NCI-H345 treated with DMSO at 0.1 percent for 48 hours (cell line): ENCODE data around the gene FAM131B.

ENCODE experiments used
- DNase-seq: peaks from one replicate; lab custom pipeline; 2025; ENCODE audit not compliant: unreplicated experiment; lab: John Stamatoyannopoulos, UW

The FAM131B gene

DNA sequence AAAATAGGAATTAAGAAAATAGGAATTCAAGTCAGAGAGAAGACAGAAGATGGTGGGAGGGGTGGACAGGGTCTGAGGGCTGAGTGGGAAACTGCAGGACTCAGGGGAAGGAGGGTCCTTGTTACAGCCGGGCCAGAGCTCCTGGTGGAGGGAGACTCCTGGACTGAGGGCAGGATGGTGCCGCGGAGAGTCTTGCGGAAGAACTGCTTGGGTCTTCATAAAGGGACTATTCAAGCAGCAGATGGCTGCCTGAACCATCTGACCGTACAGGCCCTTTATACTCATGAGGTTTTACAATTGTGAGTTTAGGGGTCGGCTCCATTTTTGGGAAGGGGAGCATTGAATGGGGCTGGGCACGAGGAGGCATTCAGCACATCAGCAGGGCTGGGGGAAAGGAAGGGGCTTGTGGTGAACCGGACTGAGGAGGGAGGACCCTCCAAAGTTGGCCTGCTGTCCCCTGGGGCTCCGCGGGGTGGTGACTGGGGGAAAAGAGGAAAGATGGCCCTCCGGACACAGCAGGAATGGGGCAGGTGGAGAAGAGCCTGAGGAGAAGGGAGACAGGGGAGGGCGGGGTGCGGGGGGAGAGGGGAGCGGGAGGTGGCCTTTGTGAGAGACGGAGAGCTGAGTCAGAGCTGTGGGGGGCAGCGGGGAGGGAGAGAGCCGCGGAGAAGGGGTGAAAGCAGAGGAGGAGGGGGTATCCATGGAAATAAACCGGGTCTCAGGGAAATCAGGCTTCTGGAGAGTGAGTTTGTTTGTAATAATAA is 1.5 kb downstream of the FAM131B start:
- peak; percentile 36 for DNase-seq

DNA sequence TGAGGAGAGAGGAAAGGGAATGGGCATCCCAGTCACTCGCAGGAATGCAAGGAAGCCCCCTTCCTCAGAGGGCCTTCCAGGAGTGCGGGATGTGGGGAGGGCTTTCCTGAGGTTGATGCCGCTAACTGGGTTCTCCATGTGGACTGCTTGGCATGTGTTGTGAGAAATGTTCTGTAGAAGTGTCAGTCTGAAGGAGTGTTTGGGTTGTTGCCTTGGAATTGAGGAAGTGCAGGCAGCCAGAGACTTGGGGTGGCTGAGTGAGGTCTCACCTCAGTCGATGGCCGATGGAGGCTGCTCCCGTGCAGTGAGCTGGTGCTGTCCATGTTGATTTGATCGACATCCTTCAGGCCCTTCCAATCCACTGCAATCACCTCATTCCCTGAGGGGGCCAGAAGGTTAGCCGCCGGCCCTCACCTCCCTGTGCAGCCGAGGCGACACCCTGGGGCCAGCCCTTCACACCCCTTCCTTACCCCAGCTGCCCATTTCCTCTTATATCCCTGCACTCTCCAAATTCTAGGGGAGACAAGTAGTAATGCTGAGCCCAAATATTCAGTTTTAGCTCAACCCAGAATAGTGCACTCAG is 2.7 kb downstream of the FAM131B start:
- DNase-seq, result no peak

DNA sequence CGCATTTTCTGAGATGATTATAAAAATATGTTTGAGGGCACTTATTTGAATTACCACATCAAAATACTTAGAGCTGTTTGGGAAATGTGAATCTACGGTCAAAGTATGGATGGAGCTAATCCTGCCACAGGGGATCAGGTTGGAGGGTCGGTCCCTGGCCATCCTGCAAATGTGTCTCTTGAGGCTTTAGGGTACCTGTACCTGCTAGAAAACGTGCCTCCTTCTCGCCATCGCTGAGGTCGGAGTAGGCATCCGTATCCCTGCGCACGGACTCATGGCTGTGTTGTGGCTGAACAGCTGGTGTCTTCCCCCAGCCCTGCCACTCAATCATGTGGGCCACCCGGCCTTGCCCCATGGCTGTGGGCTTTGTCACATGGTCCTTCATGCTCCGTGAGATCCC is 3.9 kb downstream of the FAM131B start:
- DNase-seq, result no peak

DNA sequence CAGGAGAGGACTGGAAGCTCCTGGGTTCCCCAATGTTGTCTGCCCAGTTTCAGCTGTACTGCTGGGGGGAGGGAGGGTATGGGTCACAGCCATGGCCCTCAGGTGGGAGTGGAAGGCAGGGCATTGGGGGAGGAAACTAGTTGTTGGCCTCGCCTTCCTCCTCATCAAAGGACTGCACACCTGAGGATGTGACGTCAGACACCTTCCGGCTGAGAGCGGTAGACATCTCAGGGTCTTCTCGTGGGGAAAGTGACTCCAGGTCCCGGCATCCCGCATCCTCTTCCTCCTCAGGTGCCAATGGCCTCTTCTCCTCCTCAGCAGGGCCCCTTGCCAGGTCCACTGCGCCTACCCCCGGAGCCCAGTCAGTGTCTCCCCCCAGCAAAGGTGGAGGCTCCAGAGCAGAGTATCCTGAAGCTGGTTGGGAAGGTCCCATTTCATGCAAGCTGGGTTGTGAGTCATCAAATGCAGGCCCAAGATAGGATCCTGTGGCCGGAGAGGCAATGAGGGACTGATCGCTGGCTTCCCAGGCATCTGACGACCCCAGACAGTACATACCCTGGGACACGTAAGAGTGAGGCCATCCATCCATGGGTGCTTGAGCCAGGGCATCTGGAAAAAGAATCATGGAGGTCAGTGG is 6.0 kb downstream of the FAM131B start:
- DNase-seq, result no peak

DNA sequence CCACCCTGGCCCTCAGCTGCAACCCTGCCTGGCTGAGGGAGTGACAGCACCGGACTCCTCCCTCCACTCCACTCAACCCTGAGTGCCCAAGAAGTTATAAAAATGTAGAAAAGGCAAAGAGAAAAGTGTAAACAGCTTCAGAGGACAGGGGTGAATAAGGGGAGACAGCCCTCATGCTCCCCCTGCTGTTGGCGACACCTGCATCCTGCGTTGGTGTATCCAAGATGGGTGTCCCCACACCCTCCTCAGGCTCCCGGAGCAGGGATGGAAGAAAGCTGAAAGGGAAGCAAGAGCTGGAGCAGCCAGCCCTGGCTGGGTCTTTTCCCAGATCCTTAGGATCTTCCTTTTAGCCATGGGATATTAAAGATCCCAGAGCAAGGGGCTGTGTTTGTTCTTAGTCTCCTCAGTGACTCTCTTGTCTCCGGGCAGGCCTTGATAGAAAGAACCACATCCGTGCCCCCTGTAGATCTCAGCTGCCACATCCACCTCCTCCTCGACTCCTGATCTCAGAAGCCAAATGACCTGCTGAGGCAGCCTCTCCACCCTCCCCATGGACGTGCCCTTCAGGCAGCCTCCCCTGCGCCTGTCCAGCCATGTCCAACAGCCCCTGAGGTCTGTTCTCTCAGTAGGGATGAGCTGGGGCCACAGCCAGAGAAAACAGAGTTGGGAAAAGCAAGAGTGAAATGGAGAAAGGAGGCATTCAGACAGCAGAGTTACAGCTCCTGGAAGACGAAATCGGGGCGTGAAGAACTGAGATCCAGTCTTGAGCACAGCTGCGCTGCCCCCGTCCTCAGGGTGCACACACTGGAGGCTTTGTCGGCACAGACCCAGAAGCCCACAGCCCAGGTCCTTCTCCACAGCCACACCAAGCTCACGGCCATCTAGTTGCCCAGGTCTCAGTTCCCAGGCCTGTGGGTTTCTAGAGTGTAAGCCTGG is 6.8 kb downstream of the FAM131B start:
- no peak for DNase-seq

DNA sequence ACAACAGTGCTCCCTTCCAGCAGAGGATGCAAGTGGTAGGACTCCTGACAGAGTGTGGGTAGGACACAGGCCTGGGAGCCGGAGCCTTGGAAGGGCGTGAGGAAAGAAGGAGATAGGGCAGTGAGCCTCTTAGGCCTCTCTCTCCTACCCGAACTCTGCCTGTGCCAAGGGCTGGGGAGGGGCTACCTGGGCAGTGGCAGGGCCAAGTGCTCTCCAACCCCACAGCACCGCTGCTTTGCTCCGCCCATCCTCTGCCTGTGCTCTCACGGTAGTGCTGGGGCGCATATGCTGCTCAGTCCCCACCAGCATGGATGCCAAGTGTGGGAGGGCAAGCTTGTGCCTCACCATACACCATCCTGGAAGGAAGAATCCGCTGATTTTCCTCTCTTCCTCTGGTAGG is 7.5 kb downstream of the FAM131B start:
- DNase-seq, result no peak

DNA sequence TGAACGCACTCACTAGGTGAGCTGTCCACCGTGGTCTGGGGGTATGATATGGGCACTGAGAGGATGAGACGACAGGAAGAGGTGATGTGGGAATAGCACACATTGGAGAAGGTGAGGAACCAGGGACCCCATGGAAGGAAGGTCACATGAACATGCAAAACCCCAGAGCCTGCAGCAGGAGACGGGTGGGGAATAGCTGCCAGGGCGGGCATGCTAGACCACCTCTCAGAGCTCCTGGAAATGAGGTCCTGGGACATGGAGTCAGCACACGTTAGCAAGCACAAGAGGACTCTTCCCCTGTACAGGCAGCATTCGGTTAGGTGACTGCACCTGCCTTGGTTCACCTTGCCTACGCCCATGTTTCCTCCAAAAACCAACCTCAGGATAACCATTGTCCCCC is 8.1 kb downstream of the FAM131B start:
- no peak for DNase-seq

DNA sequence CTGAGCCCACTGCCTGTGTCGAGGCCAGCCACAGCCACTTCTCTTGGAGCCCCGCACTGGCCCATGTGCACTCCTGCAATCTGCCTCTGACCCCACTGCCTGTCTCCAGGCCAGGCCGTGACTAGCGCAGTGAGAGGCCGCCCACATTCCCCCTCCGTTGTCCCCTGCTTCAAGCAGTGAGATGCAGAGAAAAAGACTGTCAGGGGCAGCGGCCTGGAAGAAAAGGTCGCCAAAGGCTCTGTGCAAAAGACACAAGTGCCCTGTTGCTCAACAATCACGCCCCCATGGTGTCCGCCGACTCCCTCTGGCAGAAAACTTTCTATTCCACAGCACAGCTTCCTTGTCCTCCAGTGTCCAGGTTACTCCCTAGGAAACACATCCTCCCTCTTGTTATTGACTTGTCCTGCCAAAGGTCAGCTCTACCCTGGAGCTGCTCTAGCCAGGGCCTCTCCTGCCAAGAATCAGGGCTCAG is 9.9 kb downstream of the FAM131B start:
- DNase-seq, result no peak

DNA sequence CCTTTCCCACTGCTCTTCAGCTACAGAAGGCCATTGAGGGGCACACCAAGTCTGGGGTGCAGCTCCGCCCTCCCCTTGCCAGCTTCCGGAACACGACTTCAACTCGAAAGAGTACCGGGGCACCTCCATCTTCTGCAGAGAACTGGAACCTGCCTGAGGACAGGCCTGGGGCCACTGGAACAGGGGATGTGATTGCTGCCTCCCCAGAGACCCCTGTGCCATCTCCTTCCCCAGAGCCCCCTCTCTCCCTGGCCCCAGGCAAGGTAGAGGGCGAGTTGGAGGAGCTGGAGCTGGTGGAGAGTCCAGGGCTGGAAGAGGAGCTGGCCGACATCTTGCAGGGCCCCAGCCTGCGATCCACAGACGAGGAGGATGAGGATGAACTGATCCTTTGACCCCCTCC is 10.9 kb downstream of the FAM131B start:
- no peak for DNase-seq

DNA sequence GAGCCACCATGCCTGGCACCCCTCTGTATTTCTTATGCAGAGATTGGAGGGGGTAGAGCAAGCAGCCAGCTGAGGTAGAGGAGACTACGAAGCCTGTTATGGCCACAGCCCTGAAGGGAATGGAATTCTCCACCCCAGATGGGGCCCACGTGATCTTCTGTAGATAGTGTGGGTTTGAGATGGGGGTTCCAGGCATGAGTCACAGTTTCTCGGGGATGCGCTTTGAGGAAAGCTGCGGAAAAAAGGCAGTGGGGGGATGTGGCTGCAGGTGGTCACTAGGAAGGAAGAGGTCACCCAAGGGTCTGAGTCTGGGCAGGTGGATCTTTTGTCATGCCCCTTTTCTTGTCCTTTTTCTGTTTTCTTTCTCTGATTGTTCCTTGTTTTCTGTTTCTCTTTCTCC is 11.5 kb downstream of the FAM131B start:
- no peak for DNase-seq

DNA sequence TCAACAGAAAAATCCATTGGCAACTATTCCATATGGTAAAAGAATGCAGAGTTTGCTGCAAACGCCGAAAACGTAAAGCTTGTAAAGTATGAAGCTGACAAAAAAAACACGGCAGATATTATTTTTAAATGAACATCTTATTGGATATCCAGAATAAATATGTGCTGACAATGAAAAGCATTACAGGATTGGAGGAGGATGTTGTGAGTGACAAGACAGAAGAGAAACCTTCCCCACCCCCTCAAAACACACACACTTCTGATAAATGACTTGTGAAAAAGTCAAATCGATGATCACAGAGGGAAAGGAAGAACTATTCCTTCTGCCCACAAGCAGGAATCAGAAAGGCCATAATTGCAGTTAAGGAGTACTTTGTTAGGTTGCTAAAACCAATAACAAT is 14.6 kb downstream of the FAM131B start:
- no peak for DNase-seq

DNA sequence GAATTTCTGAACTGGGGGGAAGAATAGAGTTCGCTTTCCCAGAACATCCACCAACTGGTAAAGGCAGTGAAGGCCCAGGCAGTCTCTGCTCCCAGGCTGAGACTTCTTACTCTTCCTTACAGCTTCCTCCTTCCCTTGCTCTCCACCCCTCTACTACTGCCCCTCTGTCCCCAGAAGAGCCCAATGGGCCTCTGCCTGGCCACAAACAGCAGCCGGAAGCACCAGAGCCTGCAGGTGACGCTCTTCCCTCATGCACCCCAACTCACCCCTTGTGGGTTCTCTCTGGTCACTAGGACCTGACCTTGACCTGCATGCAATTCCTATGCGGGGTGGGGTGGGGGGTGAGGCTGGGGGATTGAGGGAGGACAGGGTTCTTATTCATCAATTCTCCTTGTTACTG is 16.5 kb downstream of the FAM131B start:
- no peak for DNase-seq

DNA sequence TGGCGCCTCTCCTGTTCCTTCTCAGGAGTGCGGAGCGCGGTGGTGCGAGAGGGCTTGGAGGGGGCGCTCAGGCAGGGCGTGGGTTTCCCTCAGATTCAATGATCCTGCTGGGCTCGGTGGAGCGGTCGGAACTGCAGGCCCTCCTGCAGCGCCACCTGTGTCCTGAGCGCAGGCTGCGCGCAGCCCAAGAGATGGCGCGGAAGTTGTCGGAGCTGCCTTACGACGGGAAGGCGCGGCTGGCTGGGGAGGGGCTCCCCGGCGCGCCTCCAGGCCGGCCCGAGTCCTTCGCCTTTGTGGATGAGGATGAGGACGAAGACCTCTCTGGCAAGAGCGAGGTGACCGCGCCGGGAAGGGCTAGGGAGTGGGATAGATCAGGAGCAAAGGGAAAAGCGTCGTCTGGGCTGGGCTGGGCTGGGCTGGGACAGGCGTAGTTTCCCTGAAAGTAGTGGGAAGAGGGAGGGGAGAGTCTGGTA is 17.0 kb downstream of the FAM131B start:
- DNase-seq, result no peak

DNA sequence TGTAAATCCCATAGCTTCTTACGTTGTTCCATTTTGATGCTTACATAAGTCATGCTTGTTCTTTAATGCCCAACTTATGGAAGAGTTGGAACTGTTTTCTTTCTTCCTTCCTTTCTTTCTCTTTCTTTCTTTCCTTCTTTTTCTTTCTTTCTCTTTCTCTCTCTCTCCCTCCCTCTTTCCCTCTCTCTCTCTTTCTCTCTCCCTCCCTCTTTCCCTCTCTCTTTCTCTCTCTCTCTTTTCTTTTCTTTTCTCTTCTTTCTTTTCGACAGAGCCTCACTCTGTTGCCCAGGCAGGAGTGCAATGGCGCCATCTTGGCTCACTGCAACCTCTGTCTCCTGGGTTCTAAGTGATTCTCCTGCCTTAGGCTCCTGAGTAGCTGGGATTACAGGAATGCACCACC is 18.9 kb downstream of the FAM131B start:
- DNase-seq, result no peak

DNA sequence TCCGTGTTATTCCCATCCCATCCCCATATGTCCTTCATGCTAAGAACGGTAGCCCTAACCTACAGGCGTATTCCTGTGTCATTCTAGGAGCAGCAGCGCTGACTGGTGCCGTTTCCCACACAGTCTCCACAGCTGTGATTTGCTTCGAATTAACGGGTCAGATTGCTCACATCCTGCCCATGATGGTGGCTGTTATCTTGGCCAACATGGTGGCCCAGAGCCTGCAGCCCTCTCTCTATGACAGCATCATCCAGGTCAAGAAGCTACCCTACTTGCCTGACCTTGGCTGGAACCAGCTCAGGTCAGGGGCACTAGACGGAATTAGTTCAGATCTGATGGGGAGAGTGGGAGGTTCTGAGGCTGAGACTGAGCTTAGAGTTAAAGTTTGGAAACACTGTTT is 20.7 kb downstream of the FAM131B start:
- no peak for DNase-seq

DNA sequence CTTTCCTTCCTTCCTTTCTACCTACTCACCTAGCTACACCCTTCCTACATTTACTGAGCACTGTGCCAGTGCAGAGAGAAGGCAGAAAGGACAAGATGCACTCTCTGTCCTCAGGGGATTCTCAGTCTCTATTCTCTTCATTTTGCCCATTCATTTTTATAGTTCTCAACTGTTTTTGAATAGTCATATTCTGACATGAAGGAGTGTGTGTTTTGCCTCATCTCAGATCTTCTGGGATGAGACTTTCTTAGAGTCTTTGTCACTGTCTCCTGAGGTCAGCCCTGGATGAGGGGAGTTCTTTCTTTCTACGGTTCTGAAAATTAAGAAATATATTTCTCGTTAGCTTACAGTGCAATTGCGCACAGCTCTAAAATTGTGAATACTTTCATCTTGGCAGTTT is 25.3 kb downstream of the FAM131B start:
- no peak for DNase-seq

DNA sequence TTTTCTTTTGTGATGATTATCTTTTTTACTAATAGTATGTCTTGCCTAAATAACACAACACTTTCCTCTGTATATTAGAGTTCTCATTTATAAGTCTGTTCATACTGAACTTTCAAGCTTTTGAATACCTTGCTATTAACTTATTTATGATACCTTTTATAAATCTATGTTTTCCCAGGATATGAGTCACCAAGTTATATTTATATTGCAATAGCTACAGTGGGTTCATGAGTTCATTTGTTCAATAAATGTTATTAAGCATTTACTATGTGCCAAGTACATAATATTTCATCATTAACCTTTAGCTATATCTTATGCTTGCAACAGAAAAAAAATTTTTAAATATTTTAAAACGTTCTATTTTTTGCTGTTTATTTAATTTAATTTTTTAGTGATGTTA is 28.3 kb downstream of the FAM131B start:
- no peak for DNase-seq

DNA sequence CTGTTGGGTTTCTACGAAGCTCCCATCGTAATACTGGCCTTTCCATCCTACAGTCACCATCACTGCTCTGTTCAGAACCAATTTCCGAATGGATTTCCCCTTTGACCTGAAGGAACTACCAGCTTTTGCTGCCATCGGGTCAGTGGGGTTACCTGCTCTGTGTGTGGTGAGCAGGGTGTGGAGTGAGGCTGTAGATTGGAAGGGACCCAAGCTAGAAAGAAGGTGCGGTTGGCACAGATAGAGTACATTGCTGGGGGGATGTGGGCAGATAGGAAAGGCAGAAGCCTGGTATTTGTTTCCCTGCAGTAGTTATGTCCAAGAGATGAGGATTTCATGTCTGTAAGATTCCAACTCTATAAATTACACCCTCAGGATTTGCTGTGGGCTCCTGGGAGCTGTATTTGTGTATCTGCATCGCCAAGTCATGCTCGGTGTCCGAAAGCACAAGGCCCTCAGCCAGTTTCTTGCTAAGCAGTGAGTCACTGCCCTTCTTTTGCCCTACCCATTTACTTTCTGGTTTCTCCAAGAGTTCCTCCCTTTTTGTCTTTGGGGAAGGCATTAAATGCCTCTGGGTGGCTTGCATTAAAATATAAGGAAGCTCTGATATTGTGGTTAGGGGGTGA is 31.2 kb downstream of the FAM131B start:
- no peak for DNase-seq

DNA sequence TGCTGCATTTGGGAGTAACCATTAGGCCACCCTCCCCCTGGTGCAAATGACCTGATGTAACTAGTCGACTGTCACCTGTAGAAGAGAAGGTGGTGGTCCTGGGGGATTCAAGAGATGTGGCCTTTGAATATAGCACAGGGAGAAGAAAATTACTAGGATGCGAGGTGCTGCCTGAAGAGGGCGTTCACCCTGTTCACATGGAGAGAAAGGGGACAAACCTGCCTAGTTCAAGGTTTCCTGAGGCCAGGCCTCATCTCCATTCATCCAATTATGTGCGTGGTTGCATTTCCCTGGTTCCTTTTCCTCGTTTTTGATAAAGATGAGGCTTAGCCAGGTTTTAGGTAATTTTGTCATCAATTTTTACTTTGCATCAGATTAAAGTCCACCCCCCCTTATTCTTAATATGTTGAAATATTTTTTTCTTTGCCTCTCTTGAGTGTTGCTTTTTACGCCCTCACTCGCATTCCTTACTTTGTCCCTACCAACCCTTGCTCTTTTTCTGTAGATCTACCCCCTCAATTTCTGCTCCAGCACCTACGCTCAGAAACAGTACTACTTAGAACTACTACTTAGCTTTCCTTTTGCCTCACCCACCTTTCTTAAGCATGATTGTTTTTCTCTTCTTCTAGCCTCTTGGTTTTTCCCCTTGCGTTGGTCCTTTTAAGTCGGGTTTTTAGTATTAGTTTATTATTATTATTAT is 32.9 kb downstream of the FAM131B start:
- no peak for DNase-seq

DNA sequence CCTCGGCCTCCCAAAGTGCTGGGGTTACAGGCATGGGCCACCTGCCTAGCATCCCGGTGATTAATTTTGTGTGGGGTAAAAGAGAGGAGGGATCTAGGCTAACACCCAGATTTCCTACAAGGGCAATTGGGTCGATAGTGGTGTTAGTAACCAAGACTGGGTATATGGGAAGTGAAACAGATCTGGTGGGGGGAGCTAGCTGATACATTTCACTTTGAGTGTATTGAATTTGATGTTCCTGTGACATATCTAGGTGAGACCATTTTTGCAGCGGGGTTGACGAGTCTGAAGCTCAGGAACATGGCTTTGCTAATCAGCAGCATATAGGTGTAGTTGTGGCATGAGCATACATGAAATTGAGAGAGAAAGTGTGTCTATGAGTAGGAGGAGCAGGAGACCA is 34.6 kb downstream of the FAM131B start:
- no peak for DNase-seq
